Astrocyte (in vitro differentiated cells and primary cell): ENCODE results near the gene RIPOR2.

Source experiments
- CTCF ChIP-seq: IDR thresholded peaks from 2 replicates; pipeline ENCODE4 v1.5.1; 2011; ENCODE audit warnings: low read depth, mild to moderate bottlenecking, inconsistent platforms, low read length, moderate library complexity; ENCODE audit not compliant: insufficient read depth
- EZH2 ChIP-seq: IDR thresholded peaks from 2 replicates; pipeline ENCODE4 v1.6.1; 2012; ENCODE audit warnings: mild to moderate bottlenecking, low read length, inconsistent platforms; ENCODE audit not compliant: insufficient read depth

- TF ChIP-seq CTCF (no peak), EZH2 (no peak)
Observed at GRCh38 chr6:24829657-24830056, 106.1 kb downstream of the RIPOR2 start.
